ENCODE results near the gene MAGI2. TPM values are rescaled to one million over a fixed set of nuclear protein-coding genes. Genes with fewer than 3 reads are reported as not detected.

Gene MAGI2
- total RNA-seq, 1 experiment from 2014 or later = 0.25 TPM

DNA sequence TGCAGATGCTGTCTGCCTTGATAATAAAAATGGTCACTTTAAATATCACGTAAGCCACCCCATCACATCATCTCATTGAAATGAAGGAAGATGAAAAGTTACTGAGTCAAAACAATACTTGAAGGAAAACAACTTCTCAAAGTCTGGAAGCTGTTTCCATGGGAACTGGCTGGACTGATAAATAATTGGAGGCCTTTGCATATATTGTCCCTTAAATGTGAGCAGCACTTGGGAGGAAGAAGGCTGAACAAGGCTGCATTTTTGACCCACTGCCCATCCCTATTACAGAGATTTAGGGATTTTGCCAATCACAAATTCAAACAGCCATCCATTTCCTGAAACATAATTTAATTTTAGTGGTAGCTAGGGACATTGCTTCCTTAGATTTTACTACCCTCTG, 18.2 kb upstream of the MAGI2 start:
- POLR2A ChIA-PET = no interaction called here
- BruUV-seq (replicated peaks) = no TSS peak
- H3K27ac Mint-ChIP-seq (ENCODE audit: unreplicated experiment) = no peak overlapping the region
- H3K36me3 ChIP-seq (ENCODE audit: control insufficient read depth, insufficient read depth, low read length) = no peaks in the 10 kb centered on the region
- H3K27me3 ChIP-seq (replicated peaks; ENCODE audit: control insufficient read depth, insufficient read depth, low read length) = no peaks in the 10 kb centered on the region
- H3K9me3 ChIP-seq = peaks cover 3% of the 10 kb centered on the region; the same call in 1 of the 2 replicates
- TF ChIP-seq, protein P1, sequence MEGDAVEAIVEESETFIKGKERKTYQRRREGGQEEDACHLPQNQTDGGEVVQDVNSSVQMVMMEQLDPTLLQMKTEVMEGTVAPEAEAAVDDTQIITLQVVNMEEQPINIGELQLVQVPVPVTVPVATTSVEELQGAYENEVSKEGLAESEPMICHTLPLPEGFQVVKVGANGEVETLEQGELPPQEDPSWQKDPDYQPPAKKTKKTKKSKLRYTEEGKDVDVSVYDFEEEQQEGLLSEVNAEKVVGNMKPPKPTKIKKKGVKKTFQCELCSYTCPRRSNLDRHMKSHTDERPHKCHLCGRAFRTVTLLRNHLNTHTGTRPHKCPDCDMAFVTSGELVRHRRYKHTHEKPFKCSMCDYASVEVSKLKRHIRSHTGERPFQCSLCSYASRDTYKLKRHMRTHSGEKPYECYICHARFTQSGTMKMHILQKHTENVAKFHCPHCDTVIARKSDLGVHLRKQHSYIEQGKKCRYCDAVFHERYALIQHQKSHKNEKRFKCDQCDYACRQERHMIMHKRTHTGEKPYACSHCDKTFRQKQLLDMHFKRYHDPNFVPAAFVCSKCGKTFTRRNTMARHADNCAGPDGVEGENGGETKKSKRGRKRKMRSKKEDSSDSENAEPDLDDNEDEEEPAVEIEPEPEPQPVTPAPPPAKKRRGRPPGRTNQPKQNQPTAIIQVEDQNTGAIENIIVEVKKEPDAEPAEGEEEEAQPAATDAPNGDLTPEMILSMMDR (IDR thresholded peaks at IDR 0.05; ENCODE audit: insufficient read depth in 1 of 2, low read depth in 1 of 2, low read length in 1 of 2, severe bottlenecking in 1 of 2, unreplicated experiment in 1 of 2) = no peak
- intact Hi-C loops (cut with micrococcal nuclease; ENCODE audit: unreplicated experiment) = no loop called here
- CTCF ChIA-PET = no interaction called here
- no peaks in the 10 kb centered on the region for H3K4me1 ChIP-seq
- H3K9me3 Mint-ChIP-seq (ENCODE audit: unreplicated experiment) = no peaks in the 10 kb centered on the region
- no peaks in the 10 kb centered on the region for H3K4me1 Mint-ChIP-seq (ENCODE audit: low read depth, unreplicated experiment)
- no peaks in the 10 kb centered on the region for H3K36me3 Mint-ChIP-seq (ENCODE audit: insufficient read depth, unreplicated experiment)
- no peak overlapping the region for H3K4me3 Mint-ChIP-seq (ENCODE audit: unreplicated experiment)
- no peak for DNase-seq
- no peak overlapping the region for H3K4me3 ChIP-seq (ENCODE audit: low read depth, low read length)
- no peaks in the 10 kb centered on the region for H3K27me3 Mint-ChIP-seq (ENCODE audit: insufficient read depth, unreplicated experiment)

- TF ChIP-seq, protein P1 (IDR thresholded peaks at IDR 0.05; ENCODE audit: insufficient read depth in 1 of 2, low read depth in 1 of 2, low read length in 1 of 2, severe bottlenecking in 1 of 2, unreplicated experiment in 1 of 2) = no peak
- ChIA-PET CTCF (no interaction called here), POLR2A (no interaction called here)
- H3K4me3 ChIP-seq (ENCODE audit: low read depth, low read length) = no peak overlapping the region
- H3K27me3 Mint-ChIP-seq (ENCODE audit: insufficient read depth, unreplicated experiment) = no peaks in the 10 kb centered on the region
- H3K36me3 ChIP-seq (ENCODE audit: control insufficient read depth, insufficient read depth, low read length) = no peaks in the 10 kb centered on the region
- H3K4me1 Mint-ChIP-seq (ENCODE audit: low read depth, unreplicated experiment) = no peaks in the 10 kb centered on the region
- H3K27ac Mint-ChIP-seq (ENCODE audit: unreplicated experiment) = no peak overlapping the region
- H3K4me3 Mint-ChIP-seq (ENCODE audit: unreplicated experiment) = no peak overlapping the region
- H3K36me3 Mint-ChIP-seq (ENCODE audit: insufficient read depth, unreplicated experiment) = no peaks in the 10 kb centered on the region
- H3K27me3 ChIP-seq (replicated peaks; ENCODE audit: control insufficient read depth, insufficient read depth, low read length) = no peaks in the 10 kb centered on the region
- no peak for DNase-seq
- peaks cover 3% of the 10 kb centered on the region; the same call in 1 of the 2 replicates for H3K9me3 ChIP-seq
- no peaks in the 10 kb centered on the region for H3K9me3 Mint-ChIP-seq (ENCODE audit: unreplicated experiment)
- H3K4me1 ChIP-seq = no peaks in the 10 kb centered on the region
- no TSS peak for BruUV-seq (replicated peaks)
- intact Hi-C loops (cut with micrococcal nuclease; ENCODE audit: unreplicated experiment) = no loop called here
Observed at GRCh38 chr7:79471283-79471682, 17.8 kb upstream of the MAGI2 start.

DNA sequence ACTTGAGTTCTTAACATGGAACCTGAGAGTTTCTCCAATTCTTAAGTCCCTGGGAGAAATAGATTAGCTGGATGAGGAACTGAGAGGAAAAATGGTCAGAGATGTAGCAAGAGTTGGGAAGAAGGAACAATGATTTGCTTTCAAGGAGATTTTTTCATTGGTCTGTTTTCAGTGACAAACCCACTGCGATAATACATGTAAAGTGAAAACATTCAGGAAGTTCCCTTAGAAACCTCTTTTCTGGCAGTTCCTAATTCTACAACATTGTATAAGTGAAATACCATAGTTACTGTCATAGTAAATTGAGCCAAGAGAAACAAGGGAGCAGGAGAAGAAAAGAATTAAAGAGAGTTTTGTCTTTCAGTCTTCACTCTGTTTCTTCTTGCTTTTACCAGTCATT, 12.1 kb upstream of the MAGI2 start:
- H3K4me3 ChIP-seq (ENCODE audit: low read depth, low read length) = no peak overlapping the region
- TF ChIP-seq, protein P1 (IDR thresholded peaks at IDR 0.05; ENCODE audit: insufficient read depth in 1 of 2, low read depth in 1 of 2, low read length in 1 of 2, severe bottlenecking in 1 of 2, unreplicated experiment in 1 of 2) = no peak
- intact Hi-C loops (cut with micrococcal nuclease; ENCODE audit: unreplicated experiment) = no loop called here
- ChIA-PET CTCF (no interaction called here), POLR2A (no interaction called here)
- Mint-ChIP-seq H3K27me3 (ENCODE audit: insufficient read depth, unreplicated experiment) (no peaks in the 10 kb centered on the region), H3K36me3 (ENCODE audit: insufficient read depth, unreplicated experiment) (no peaks in the 10 kb centered on the region), H3K27ac (ENCODE audit: unreplicated experiment) (no peak overlapping the region), H3K4me3 (ENCODE audit: unreplicated experiment) (no peak overlapping the region), H3K9me3 (ENCODE audit: unreplicated experiment) (no peaks in the 10 kb centered on the region), H3K4me1 (ENCODE audit: low read depth, unreplicated experiment) (peaks cover 10% of the 10 kb centered on the region)
- no peaks in the 10 kb centered on the region for H3K27me3 ChIP-seq (replicated peaks; ENCODE audit: control insufficient read depth, insufficient read depth, low read length)
- peaks cover 8% of the 10 kb centered on the region; the same call in 1 of the 2 replicates for H3K4me1 ChIP-seq
- no peaks in the 10 kb centered on the region for H3K36me3 ChIP-seq (ENCODE audit: control insufficient read depth, insufficient read depth, low read length)
- DNase-seq = no peak
- no TSS peak for BruUV-seq (replicated peaks)
- H3K9me3 ChIP-seq = no peaks in the 10 kb centered on the region
